GM12892 (cell line): ENCODE data around the gene HPCAL1.

ENCODE experiments used
- POLR2AphosphoS5 ChIP-seq: IDR thresholded peaks from 2 replicates; pipeline ENCODE4 v1.6.1; 2011; ENCODE audit warnings: low read depth, low read length, control low read depth
- TAF1 ChIP-seq: IDR thresholded peaks from 2 replicates; pipeline ENCODE4 v1.6.1; 2011; ENCODE audit warnings: low read depth, mild to moderate bottlenecking, control low read depth, low read length, borderline replicate concordance

DNA sequence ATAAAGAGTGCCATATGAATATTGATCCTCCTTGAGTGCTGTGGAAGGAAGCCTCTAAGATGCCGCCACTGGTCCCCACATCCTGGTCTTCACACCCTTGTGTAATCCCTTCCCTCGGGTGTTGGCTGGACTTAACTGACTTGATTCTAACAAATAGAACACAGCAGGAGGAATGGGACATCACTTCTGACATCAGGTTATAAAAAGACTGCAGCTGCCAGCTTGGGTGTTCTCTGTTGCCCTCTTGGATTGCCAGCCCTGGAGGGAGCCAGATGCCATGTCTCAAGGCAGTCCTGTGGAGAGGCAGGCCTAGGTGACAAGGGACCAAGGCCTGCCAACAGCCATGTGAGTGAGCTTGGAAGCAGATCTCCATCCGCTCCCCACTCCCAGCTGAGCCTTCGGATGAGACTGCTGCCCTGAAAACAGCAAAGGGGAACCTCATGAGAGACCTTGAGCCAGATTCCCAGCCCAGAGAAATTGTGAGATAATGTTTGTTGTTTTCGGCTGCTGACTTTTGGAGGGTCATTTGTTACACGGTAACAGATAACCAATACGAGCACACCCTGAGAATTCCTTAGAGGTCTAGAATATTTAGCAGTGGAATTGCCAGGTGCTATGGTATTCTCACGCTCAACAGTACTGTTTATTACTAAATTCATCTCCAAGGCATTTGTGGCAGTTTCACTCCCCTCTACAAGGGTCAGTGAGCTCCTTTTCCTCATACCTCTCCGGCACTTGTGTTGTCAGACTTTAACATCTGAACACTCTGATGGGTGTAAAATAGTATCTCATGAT lies 32.5 kb downstream of the HPCAL1 start:
- TF ChIP-seq POLR2AphosphoS5 (no peak), TAF1 (no peak)
